ENCODE results near the gene ATG3.
A peak's percentile ranks its signal among the peaks of the same experiment; 100 is the strongest.
"Not testable (repeated sequence)": the region's sequence is repeated elsewhere in the genome, so short reads cannot be mapped to it uniquely, and the experiment has no call there.

Gene ATG3

GRCh38 chr3:112560721-112561483, 860 bp downstream of the ATG3 start:
- DNase-seq, result peak; percentile 42

- no peak for DNase-seq
Observed at GRCh38 chr3:112560307-112560706, 1.5 kb downstream of the ATG3 start.

- no peak for DNase-seq
Observed at GRCh38 chr3:112557976-112558375, 3.8 kb downstream of the ATG3 start.

GRCh38 chr3:112555535-112556170, 6.1 kb downstream of the ATG3 start:
- DNase-seq, result no peak

- no peak for DNase-seq
Observed at GRCh38 chr3:112550859-112551258, 10.9 kb downstream of the ATG3 start.

GRCh38 chr3:112546216-112546759, 15.5 kb downstream of the ATG3 start:
- DNase-seq, result no peak

GRCh38 chr3:112539825-112540650, 21.7 kb downstream of the ATG3 start:
- no peak for DNase-seq

GRCh38 chr3:112531358-112531781, 30.4 kb downstream of the ATG3 start:
- no peak for DNase-seq

- no peak for DNase-seq
Observed at GRCh38 chr3:112530573-112530972, 31.2 kb downstream of the ATG3 start.

- DNase-seq, result not testable (repeated sequence)
Observed at GRCh38 chr3:112524127-112524526, 37.6 kb downstream of the ATG3 start.

GRCh38 chr3:112519424-112520001, 42.2 kb downstream of the ATG3 start:
- DNase-seq, result no peak

- not testable (repeated sequence) for DNase-seq
Observed at GRCh38 chr3:112518970-112519369, 42.8 kb downstream of the ATG3 start.

GRCh38 chr3:112514527-112515128, 47.1 kb downstream of the ATG3 start:
- no peak for DNase-seq

- DNase-seq, result no peak
Observed at GRCh38 chr3:112512320-112512719, 49.4 kb downstream of the ATG3 start.

- DNase-seq, result no peak
Observed at GRCh38 chr3:112508860-112509259, 52.9 kb downstream of the ATG3 start.

GRCh38 chr3:112508261-112508660, 53.5 kb downstream of the ATG3 start:
- no peak for DNase-seq

GRCh38 chr3:112505907-112506306, 55.9 kb downstream of the ATG3 start:
- DNase-seq, result no peak

GRCh38 chr3:112504123-112504522, 57.6 kb downstream of the ATG3 start:
- no peak for DNase-seq

- no peak for DNase-seq
Observed at GRCh38 chr3:112503304-112503972, 58.3 kb downstream of the ATG3 start.

- no peak for DNase-seq
Observed at GRCh38 chr3:112500621-112501020, 61.1 kb downstream of the ATG3 start.

GRCh38 chr3:112498914-112499711, 62.6 kb downstream of the ATG3 start, which contains the start of gene BTLA:
TSS of gene BTLA (minus strand) at chr3:112499472. CDS start at chr3:112499358, 114 bp downstream.
- DNase-seq, result no peak
